IMR-90 (cell line): ENCODE results near the gene STX18. TPM values are rescaled to one million over a fixed set of nuclear protein-coding genes. Genes with fewer than 3 reads are reported as not detected.

Source experiments
- ATAC-seq: fragments of 200-7000 bp; cut with Tn5 transposase; 2 replicates; pipeline ENCODE4 v1.9.1; 2020; ENCODE audit warnings: low read depth, mild to moderate bottlenecking, moderate library complexity
- BruUV-seq: library from RNA; stranded (reverse); fragments of 400-500 nt; replicated peaks from 2 replicates; lab custom pipeline; 2021; lab: Mats Ljungman, UMichigan
- CTCF ChIA-PET: fragments of 300-600 bp; formaldehyde crosslinking; extraction: SDS; loops from one replicate; lab custom pipeline; 2021; ENCODE audit warnings: antibody characterized with exemption; lab: Yijun Ruan, JAX
- POLR2A ChIA-PET: fragments of 300-600 bp; sonication (Branson Sonifier 250); formaldehyde crosslinking; loops from one replicate; lab custom pipeline; 2022; ENCODE audit warnings: antibody characterized with exemption; ENCODE audit not compliant: unreplicated experiment; lab: Charles Lee
- DNase-seq: peaks from one replicate; pipeline ENCODE4 v3.0.0; 2013
- H2AFZ ChIP-seq: replicated peaks from 2 replicates; pipeline ENCODE3; 2013; ENCODE audit warnings: low read length, mild to moderate bottlenecking; ENCODE audit not compliant: poor library complexity
- H2AK5ac ChIP-seq: 2 replicates; pipeline ENCODE4 v1.6.1; 2013; ENCODE audit warnings: low read depth, low read length, inconsistent platforms
- H2AK9ac ChIP-seq: replicated peaks from 2 replicates; pipeline ENCODE3; 2013; ENCODE audit warnings: mild to moderate bottlenecking, low read depth, low read length, moderate library complexity; ENCODE audit not compliant: poor library complexity
- H2BK120ac ChIP-seq: 2 replicates; pipeline ENCODE4 v1.6.1; 2013; ENCODE audit warnings: low read depth, low read length, inconsistent platforms
- H2BK15ac ChIP-seq: 3 replicates; pipeline ENCODE4 v1.6.1; 2013; ENCODE audit warnings: low read depth, low read length, inconsistent platforms
- H2BK20ac ChIP-seq: 2 replicates; pipeline ENCODE4 v1.6.1; 2013; ENCODE audit warnings: low read depth, mild to moderate bottlenecking, inconsistent platforms, low read length, moderate library complexity
- H2BK5ac ChIP-seq: 2 replicates; pipeline ENCODE4 v1.6.1; 2013; ENCODE audit warnings: mild to moderate bottlenecking, low read depth, low read length, inconsistent platforms; ENCODE audit not compliant: poor library complexity, severe bottlenecking
- H3K14ac ChIP-seq: replicated peaks from 2 replicates; pipeline ENCODE4 v1.6.1; 2013; ENCODE audit warnings: low read depth, low read length, inconsistent platforms
- H3K18ac ChIP-seq: 2 replicates; pipeline ENCODE4 v1.6.1; 2013; ENCODE audit warnings: low read depth, low read length, control low read depth
- H3K23ac ChIP-seq: 2 replicates; pipeline ENCODE4 v1.6.1; 2013; ENCODE audit warnings: low read depth, low read length, inconsistent platforms
- H3K27ac ChIP-seq: 2 replicates; pipeline ENCODE4 v1.5.1; 2013; ENCODE audit warnings: mild to moderate bottlenecking, control low read depth, low read length; ENCODE audit not compliant: insufficient read depth
- H3K27me3 ChIP-seq: 2 replicates; pipeline ENCODE4 v1.6.1; 2013; ENCODE audit warnings: low read length; ENCODE audit not compliant: control insufficient read depth, insufficient read depth
- H3K36me3 ChIP-seq: 2 replicates; pipeline ENCODE4 v1.6.1; 2013; ENCODE audit warnings: low read length, mixed read lengths; ENCODE audit not compliant: control insufficient read depth, insufficient read depth
- H3K4ac ChIP-seq: 2 replicates; pipeline ENCODE4 v1.6.1; 2013; ENCODE audit warnings: low read depth, low read length, inconsistent platforms
- H3K4me1 ChIP-seq: 2 replicates; pipeline ENCODE4 v1.6.1; 2013; ENCODE audit warnings: low read length, mixed read lengths; ENCODE audit not compliant: control insufficient read depth, insufficient read depth
- H3K4me2 ChIP-seq: 2 replicates; pipeline ENCODE4 v1.6.1; 2013; ENCODE audit warnings: low read depth, mild to moderate bottlenecking, control low read depth, low read length, moderate library complexity
- H3K4me3 ChIP-seq: 2 replicates; pipeline ENCODE4 v1.5.1; 2013; ENCODE audit warnings: low read depth, mild to moderate bottlenecking, control low read depth, low read length, moderate library complexity; ENCODE audit not compliant: insufficient read depth
- H3K56ac ChIP-seq: 2 replicates; pipeline ENCODE4 v1.6.1; 2013; ENCODE audit warnings: low read length, inconsistent platforms; ENCODE audit not compliant: insufficient read depth; ENCODE audit errors: extremely low read depth
- H3K79me1 ChIP-seq, 2 experiments: 2 replicates each; pipeline ENCODE4 v1.6.1; 2013; ENCODE audit warnings: low read length in 2 of 2, inconsistent platforms in 1 of 2, low read depth in 1 of 2
- H3K9ac ChIP-seq: 2 replicates; pipeline ENCODE4 v1.6.1; 2013; ENCODE audit warnings: low read depth, low read length, control low read depth
- H3K9me1 ChIP-seq: 2 replicates; pipeline ENCODE4 v1.6.1; 2013; ENCODE audit warnings: low read length, inconsistent platforms; ENCODE audit not compliant: insufficient read depth
- H3K9me3 ChIP-seq: 2 replicates; pipeline ENCODE4 v1.6.1; 2013; ENCODE audit warnings: low read length; ENCODE audit not compliant: control insufficient read depth, insufficient read depth
- H4K20me1 ChIP-seq: 2 replicates; pipeline ENCODE4 v1.6.1; 2013; ENCODE audit warnings: low read length, inconsistent platforms; ENCODE audit not compliant: insufficient read depth
- H4K5ac ChIP-seq: 2 replicates; pipeline ENCODE4 v1.6.1; 2013; ENCODE audit warnings: mild to moderate bottlenecking, low read depth, low read length, control low read depth
- H4K8ac ChIP-seq, 2 experiments: 2 replicates each; pipeline ENCODE4 v1.6.1; 2013; ENCODE audit warnings: low read depth in 2 of 2, low read length in 2 of 2, control low read depth in 1 of 2, inconsistent platforms in 1 of 2
- H4K91ac ChIP-seq: 2 replicates; pipeline ENCODE4 v1.6.1; 2013; ENCODE audit warnings: low read depth, low read length, inconsistent platforms; ENCODE audit not compliant: insufficient read depth
- BHLHE40 ChIP-seq: fragments of 150-350 bp; IDR thresholded peaks from 2 replicates; pipeline ENCODE4 v1.6.1; 2016; ENCODE audit warnings: mild to moderate bottlenecking, low read depth, low read length
- CEBPB ChIP-seq: IDR thresholded peaks from 2 replicates; pipeline ENCODE4 v1.6.1; 2012; ENCODE audit warnings: low read depth, low read length, improper control_type of control experiment
- CHD1 ChIP-seq: IDR thresholded peaks from 2 replicates; pipeline ENCODE4 v1.6.1; 2012; ENCODE audit warnings: low read depth, low read length, improper control_type of control experiment
- FOS ChIP-seq: fragments of 150-350 bp; IDR thresholded peaks from 2 replicates; pipeline ENCODE4 v1.6.1; 2016; ENCODE audit warnings: low read depth, low read length
- MAFK ChIP-seq: IDR thresholded peaks from 2 replicates; pipeline ENCODE4 v1.6.1; 2012; ENCODE audit warnings: low read depth, low read length, improper control_type of control experiment
- MAZ ChIP-seq: IDR thresholded peaks from 2 replicates; pipeline ENCODE4 v1.6.1; 2012; ENCODE audit warnings: low read depth, mild to moderate bottlenecking, low read length, improper control_type of control experiment, moderate library complexity, borderline replicate concordance
- MXI1 ChIP-seq: IDR thresholded peaks from 2 replicates; pipeline ENCODE4 v1.6.1; 2012; ENCODE audit warnings: low read depth, mild to moderate bottlenecking, low read length, moderate library complexity, borderline replicate concordance
- NFE2L2 ChIP-seq: fragments of 150-350 bp; IDR thresholded peaks from 2 replicates; pipeline ENCODE4 v1.6.1; 2016; ENCODE audit warnings: low read depth, mild to moderate bottlenecking, low read length
- RAD21 ChIP-seq: IDR thresholded peaks from 2 replicates; pipeline ENCODE4 v1.6.1; 2012; ENCODE audit warnings: low read length, improper control_type of control experiment
- RCOR1 ChIP-seq: IDR thresholded peaks from 2 replicates; pipeline ENCODE4 v1.6.1; 2012; ENCODE audit warnings: mild to moderate bottlenecking, low read length, improper control_type of control experiment; ENCODE audit not compliant: insufficient replicate concordance
- RFX5 ChIP-seq: IDR thresholded peaks from 2 replicates; pipeline ENCODE4 v1.8.0; 2012; ENCODE audit warnings: low read depth, mild to moderate bottlenecking, low read length, moderate library complexity
- SMC3 ChIP-seq: fragments of 150-350 bp; IDR thresholded peaks from 2 replicates; pipeline ENCODE4 v1.6.1; 2016; ENCODE audit warnings: low read depth, mild to moderate bottlenecking, antibody characterized with exemption, low read length, moderate library complexity
- WGBS, 2 experiments: methylation state at CpG; one replicate each; pipeline versions ENCODE4 v1.1.5 to v1.1.7; 2013; ENCODE audit warnings: missing lambda C conversion rate in 2 of 2; ENCODE audit not compliant: insufficient read length in 1 of 2; ENCODE audit errors: extremely low coverage in 2 of 2; 5-methylcytosine and 5-hydroxymethylcytosine counted together
- dilution Hi-C: fragments of 300-500 bp; cut with HindIII; formaldehyde crosslinking; loops from one replicate; pipeline ENCODE4 v1.14.3; 2018; ENCODE audit warnings: low sequenced_read_pairs; ENCODE audit not compliant: unreplicated experiment
- in situ Hi-C: fragments of 300-500 bp; cut with MboI; formaldehyde crosslinking; loops from 3 replicates; pipeline ENCODE4 v1.14.3; 2019; ENCODE audit warnings: low sequenced_read_pairs, inconsistent platforms, mixed read lengths
- intact Hi-C: fragments of 100-400 bp; cut with micrococcal nuclease; formaldehyde crosslinking; loops from 2 replicates; pipeline ENCODE4 v1.10.0; 2022
- polyA plus RNA-seq, 3 experiments: library from polyadenylated mRNA; depleted of rRNA; stranded (reverse); fragments of >200 nt; gene quantifications; 2 replicates each; pipeline ENCODE4 v1.2.3, GENCODE V29; 2012; ENCODE audit warnings: low replicate concordance in 1 of 3
- total RNA-seq: library from RNA; depleted of rRNA; stranded (reverse); fragments of >200 nt; gene quantifications from 2 replicates; pipeline ENCODE4 v1.2.3, GENCODE V29; 2012
- TF ChIP-seq, protein P1 (sequence below): conservative IDR thresholded peaks from 2 replicates; pipeline ENCODE4 v1.5.1; 2012; ENCODE audit warnings: mild to moderate bottlenecking, low read depth, low read length, improper control_type of control experiment
- TF ChIP-seq, protein P2 (sequence below): fragments of 150-350 bp; IDR thresholded peaks from 2 replicates; pipeline ENCODE4 v1.6.1; 2016; ENCODE audit warnings: low read depth, mild to moderate bottlenecking, low read length, moderate library complexity, borderline replicate concordance

STX18 gene
- total and polyA plus RNA-seq, 2 of the 4 experiments (the other 2 are of a cell fraction) = 20.1 to 23.4 TPM

DNA sequence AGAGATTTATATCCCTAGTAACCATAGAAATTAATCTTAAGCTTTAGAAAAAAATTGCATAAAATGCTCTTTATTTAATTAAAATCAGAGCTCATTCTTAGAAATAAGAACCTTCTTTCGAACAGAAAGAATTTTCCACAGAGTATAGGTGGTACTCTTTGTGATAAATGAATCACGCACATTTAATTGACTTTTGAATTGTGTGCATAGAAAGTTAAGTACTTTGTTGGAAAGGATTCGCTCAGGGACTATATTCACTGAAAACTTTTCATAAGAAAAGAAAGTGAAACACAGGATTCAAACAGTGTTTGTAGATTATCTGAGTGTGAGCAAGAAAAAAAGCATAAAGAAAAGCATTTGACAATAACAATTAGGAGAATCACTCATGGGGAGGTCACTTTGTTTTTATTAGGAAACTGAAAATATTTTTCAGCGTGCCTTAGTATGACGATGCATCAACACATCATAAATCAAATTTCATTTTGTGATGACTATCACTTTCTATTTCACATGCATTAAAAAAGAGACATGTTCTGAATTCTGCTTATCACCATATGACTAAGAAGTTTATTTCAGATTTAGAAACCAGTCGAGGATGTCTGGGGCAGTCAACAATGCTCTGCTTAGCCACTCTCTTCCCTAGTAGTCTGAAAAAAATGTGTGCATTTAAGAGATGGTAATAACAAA lies 49.5 kb downstream of the STX18 start (continued):
- TF ChIP-seq CHD1 = no peak
- TF ChIP-seq CEBPB = no peak

DNA sequence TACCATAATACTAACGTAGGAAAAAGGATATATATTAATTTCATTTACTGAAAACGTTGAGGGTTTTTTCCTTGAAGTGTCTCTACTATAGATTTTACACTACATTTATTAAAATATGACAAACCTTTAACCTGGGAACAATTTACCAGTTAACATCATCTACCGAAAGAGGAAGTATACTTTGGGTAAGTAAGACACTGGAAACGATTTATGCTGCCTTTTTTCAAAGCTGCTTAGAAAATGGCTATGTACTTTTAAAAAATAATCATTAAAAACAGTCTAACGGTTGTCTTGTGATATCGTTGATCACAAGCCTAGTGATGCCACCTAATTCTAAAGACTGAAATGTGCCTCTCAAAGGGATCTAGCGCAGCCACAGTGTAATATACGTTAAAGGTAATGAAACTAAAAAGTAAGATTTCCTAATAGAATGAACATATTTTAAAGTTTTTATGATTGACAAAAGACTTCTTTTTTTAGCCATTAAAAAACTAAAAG lies 50.4 kb downstream of the STX18 start:
- WGBS, 2 experiments = no CpG with 5 or more reads among the region's 8 CpGs
- intact Hi-C loops = no loop called here
- in situ Hi-C loops = no loop called here
- TF ChIP-seq CEBPB (no peak), NFE2L2 (no peak), FOS (no peak), RFX5 (no peak), RCOR1 (no peak), SMC3 (no peak), RAD21 (no peak), MAZ (no peak), MAFK (no peak), CHD1 (no peak), MXI1 (no peak), BHLHE40 (no peak)
- TF ChIP-seq, protein P1, sequence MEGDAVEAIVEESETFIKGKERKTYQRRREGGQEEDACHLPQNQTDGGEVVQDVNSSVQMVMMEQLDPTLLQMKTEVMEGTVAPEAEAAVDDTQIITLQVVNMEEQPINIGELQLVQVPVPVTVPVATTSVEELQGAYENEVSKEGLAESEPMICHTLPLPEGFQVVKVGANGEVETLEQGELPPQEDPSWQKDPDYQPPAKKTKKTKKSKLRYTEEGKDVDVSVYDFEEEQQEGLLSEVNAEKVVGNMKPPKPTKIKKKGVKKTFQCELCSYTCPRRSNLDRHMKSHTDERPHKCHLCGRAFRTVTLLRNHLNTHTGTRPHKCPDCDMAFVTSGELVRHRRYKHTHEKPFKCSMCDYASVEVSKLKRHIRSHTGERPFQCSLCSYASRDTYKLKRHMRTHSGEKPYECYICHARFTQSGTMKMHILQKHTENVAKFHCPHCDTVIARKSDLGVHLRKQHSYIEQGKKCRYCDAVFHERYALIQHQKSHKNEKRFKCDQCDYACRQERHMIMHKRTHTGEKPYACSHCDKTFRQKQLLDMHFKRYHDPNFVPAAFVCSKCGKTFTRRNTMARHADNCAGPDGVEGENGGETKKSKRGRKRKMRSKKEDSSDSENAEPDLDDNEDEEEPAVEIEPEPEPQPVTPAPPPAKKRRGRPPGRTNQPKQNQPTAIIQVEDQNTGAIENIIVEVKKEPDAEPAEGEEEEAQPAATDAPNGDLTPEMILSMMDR = no peak
- TF ChIP-seq, protein P2, sequence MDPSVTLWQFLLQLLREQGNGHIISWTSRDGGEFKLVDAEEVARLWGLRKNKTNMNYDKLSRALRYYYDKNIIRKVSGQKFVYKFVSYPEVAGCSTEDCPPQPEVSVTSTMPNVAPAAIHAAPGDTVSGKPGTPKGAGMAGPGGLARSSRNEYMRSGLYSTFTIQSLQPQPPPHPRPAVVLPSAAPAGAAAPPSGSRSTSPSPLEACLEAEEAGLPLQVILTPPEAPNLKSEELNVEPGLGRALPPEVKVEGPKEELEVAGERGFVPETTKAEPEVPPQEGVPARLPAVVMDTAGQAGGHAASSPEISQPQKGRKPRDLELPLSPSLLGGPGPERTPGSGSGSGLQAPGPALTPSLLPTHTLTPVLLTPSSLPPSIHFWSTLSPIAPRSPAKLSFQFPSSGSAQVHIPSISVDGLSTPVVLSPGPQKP = no peak

More for the DNA sequence above, 50.4 kb downstream of the STX18 start:
- H4K20me1 ChIP-seq = peaks cover 14% of the 10 kb centered on the region
- 0 out of 2 replicates have a peak, but pooled peaks cover 2% of the 10 kb centered on the region for H3K4me1 ChIP-seq
- no peak overlapping the region for H2BK5ac ChIP-seq
- no peak overlapping the region for H2BK15ac ChIP-seq
- H3K18ac ChIP-seq = no peak overlapping the region
- no peak overlapping the region for H2BK120ac ChIP-seq
- H3K27me3 ChIP-seq = no peaks in the 10 kb centered on the region
- ChIA-PET POLR2A (no interaction called here), CTCF (interaction anchor here (0.6 to 1.0 kb wide), 2 partner anchors 10 to 54 kb away, joined by 3 to 4 read pairs; no protein-coding TSS in a partner anchor)
- no peak overlapping the region for H3K4me3 ChIP-seq
- no peak overlapping the region for H2AFZ ChIP-seq
- H3K9ac ChIP-seq = no peak overlapping the region
- no peak overlapping the region for H2AK5ac ChIP-seq
- H3K14ac ChIP-seq = no peak overlapping the region
- no peak overlapping the region for H3K4ac ChIP-seq
- no peak overlapping the region for H4K91ac ChIP-seq
- no TSS peak for BruUV-seq
- no peak overlapping the region for H3K4me2 ChIP-seq
- H3K9me1 ChIP-seq = no peaks in the 10 kb centered on the region
- H3K56ac ChIP-seq = no peak overlapping the region
- no peak overlapping the region for H3K23ac ChIP-seq
- DNase-seq = no peak
- ATAC-seq = no peak
- H3K27ac ChIP-seq = no peak overlapping the region
- no peak overlapping the region for H2BK20ac ChIP-seq
- no peaks in the 10 kb centered on the region for H3K9me3 ChIP-seq
- dilution Hi-C loops = no loop called here
- H4K8ac ChIP-seq = no peak overlapping the region; a peak in 1 of 4 replicates
- H4K5ac ChIP-seq = no peak overlapping the region
- no peaks in the 10 kb centered on the region for H3K36me3 ChIP-seq
- H3K79me1 ChIP-seq = peaks cover 12 to 30% of the 10 kb centered on the region in 2 experiments; a peak in 3 of 4 replicates
- no peak overlapping the region for H2AK9ac ChIP-seq
